ENCODE data around the gene IFI30. TPM values are rescaled to one million over a fixed set of nuclear protein-coding genes. Genes with fewer than 3 reads are reported as not detected.
A peak's percentile ranks its signal among the peaks of the same experiment; 100 is the strongest.

IFI30 gene
- polyA plus RNA-seq, 1 of the 3 experiments (the other 2 are of a cell fraction) = 11.6 TPM

DNA sequence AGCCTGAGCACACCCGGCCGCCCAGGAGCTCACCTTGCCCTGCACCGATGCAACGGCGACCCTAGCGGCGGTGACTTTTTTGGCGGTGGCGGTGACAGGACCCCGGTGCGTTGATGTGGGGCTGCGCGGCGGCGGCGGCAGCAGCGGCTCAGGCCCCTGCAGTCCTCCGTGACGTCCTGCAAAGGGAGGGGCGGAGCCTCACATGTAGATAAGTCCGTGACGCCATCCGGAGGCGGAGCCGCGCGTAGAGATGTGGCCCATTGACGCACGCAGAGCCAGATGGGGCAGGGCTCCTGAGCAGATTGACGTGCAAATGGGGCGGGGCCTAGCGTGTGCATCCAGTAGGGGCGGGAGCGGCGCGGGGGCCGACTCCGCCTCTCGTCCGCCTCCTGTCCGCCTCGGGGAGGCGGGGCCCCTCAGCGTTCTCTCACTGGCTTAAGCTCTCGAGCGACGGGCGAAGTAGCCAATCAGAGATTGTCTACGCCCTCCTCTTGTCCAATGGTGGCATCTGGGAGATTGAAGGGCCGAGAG is 30.3 kb downstream of the IFI30 start, which contains the start of gene RAB3A (continued):
- TF ChIP-seq, protein P1, sequence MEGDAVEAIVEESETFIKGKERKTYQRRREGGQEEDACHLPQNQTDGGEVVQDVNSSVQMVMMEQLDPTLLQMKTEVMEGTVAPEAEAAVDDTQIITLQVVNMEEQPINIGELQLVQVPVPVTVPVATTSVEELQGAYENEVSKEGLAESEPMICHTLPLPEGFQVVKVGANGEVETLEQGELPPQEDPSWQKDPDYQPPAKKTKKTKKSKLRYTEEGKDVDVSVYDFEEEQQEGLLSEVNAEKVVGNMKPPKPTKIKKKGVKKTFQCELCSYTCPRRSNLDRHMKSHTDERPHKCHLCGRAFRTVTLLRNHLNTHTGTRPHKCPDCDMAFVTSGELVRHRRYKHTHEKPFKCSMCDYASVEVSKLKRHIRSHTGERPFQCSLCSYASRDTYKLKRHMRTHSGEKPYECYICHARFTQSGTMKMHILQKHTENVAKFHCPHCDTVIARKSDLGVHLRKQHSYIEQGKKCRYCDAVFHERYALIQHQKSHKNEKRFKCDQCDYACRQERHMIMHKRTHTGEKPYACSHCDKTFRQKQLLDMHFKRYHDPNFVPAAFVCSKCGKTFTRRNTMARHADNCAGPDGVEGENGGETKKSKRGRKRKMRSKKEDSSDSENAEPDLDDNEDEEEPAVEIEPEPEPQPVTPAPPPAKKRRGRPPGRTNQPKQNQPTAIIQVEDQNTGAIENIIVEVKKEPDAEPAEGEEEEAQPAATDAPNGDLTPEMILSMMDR (IDR thresholded peaks at IDR 0.05) = no peak
- TF ChIP-seq, protein P2, sequence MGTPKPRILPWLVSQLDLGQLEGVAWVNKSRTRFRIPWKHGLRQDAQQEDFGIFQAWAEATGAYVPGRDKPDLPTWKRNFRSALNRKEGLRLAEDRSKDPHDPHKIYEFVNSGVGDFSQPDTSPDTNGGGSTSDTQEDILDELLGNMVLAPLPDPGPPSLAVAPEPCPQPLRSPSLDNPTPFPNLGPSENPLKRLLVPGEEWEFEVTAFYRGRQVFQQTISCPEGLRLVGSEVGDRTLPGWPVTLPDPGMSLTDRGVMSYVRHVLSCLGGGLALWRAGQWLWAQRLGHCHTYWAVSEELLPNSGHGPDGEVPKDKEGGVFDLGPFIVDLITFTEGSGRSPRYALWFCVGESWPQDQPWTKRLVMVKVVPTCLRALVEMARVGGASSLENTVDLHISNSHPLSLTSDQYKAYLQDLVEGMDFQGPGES (IDR thresholded peaks at IDR 0.05; ENCODE audit: low read depth, low read length) = peak; percentile 99
- TF ChIP-seq NFIC (IDR thresholded peaks at IDR 0.05; ENCODE audit: borderline replicate concordance) (no peak), TAF1 (IDR thresholded peaks at IDR 0.05; ENCODE audit: borderline replicate concordance, low read depth, low read length) (no peak), RAD21 (IDR thresholded peaks at IDR 0.05; ENCODE audit: low read length) (no peak), REST (IDR thresholded peaks at IDR 0.05; ENCODE audit: low read depth, low read length) (no peak), USF1 (IDR thresholded peaks at IDR 0.05; ENCODE audit: borderline replicate concordance, low read depth) (no peak), EP300 (IDR thresholded peaks at IDR 0.05; ENCODE audit: borderline replicate concordance in 1 of 2, low read depth in 1 of 2, low read length in 1 of 2) (no peak), PBX3 (IDR thresholded peaks at IDR 0.05) (peak; percentile 100), JUND (IDR thresholded peaks at IDR 0.05) (no peak), SMC3 (IDR thresholded peaks at IDR 0.05; ENCODE audit: low read depth, low read length) (no peak)
- TF ChIP-seq, protein P3, sequence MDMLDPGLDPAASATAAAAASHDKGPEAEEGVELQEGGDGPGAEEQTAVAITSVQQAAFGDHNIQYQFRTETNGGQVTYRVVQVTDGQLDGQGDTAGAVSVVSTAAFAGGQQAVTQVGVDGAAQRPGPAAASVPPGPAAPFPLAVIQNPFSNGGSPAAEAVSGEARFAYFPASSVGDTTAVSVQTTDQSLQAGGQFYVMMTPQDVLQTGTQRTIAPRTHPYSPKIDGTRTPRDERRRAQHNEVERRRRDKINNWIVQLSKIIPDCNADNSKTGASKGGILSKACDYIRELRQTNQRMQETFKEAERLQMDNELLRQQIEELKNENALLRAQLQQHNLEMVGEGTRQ (IDR thresholded peaks at IDR 0.05; ENCODE audit: borderline replicate concordance, low read depth, low read length) = no peak

Measured in SK-N-SH (cell line).